GM19324 (cell line): ENCODE results near the gene HSPBAP1.

Source experiments
- ATAC-seq: cut with Tn5 transposase; IDR thresholded peaks from one replicate; pipeline ENCODE4 v1.9.1; 2021; ENCODE audit warnings: mild to moderate bottlenecking, moderate library complexity; ENCODE audit not compliant: unreplicated experiment, low FRiP score

HSPBAP1 gene

DNA sequence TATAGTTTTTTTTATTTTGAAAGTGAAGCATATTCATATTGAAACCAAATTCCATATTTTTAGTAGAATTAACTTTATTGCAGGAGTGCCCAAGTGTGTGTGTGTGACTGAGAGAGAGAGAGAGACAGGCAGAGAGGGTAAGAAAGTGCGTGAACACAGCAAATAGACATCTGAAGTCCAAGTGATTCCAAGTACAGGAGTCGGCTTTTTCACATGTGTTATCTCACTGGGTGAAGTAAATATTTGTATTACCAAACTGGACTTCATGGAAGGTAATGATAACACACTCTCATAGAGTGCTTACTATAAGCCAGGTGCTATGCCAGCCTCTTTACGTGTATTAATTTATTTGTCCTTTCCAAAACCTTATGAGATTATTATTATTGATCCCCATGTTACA is 101.0 kb downstream of the HSPBAP1 start:
- ATAC-seq: no peak

- ATAC-seq: no peak
Measured at GRCh38 chr3:122691195-122691594, 102.4 kb downstream of the HSPBAP1 start.

DNA sequence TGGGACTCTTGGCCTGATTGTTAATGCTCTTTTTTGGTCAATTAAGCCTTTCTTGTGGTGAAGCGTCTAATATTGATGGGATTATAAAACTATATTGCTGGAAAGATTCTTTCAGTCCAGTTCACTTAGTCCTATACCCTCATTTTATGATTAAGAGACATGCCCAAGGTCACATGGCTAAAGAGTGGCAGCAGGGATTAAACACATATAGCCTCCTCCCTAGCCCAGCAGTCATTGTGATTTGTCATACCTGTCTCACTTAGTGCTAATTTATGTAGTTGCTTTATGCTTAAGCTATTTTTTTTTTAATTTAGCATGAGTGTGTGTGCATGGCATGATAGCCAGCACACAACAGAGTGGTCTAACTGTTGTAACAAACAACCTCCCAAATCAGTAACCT is 103.5 kb downstream of the HSPBAP1 start:
- ATAC-seq: no peak
